Activated B cell treated with CpG ODN at 0.5 μM for 24 hours (primary cell): ENCODE data around the gene CPNE7. TPM values are rescaled to one million over a fixed set of nuclear protein-coding genes. Genes with fewer than 3 reads are reported as not detected.

Source experiments
- ATAC-seq: fragments of 200-7000 bp; cut with Tn5 transposase; one replicate; pipeline ENCODE4 v1.10.0; 2021; ENCODE audit warnings: low read depth, mild to moderate bottlenecking, moderate library complexity
- CTCF ChIA-PET: fragments of 350-600 bp; sonication (Branson Sonifier 250); formaldehyde crosslinking; loops from one replicate; lab custom pipeline; 2021; ENCODE audit warnings: antibody characterized with exemption; lab: Charles Lee
- POLR2A ChIA-PET: fragments of 350-600 bp; sonication (Branson Sonifier 250); formaldehyde crosslinking; loops from one replicate; lab custom pipeline; 2021; ENCODE audit warnings: antibody characterized with exemption; lab: Charles Lee
- DNase-seq: peaks from one replicate; pipeline ENCODE4 v3.0.0; 2022
- H3K27ac Mint-ChIP-seq: one replicate; pipeline ENCODE4 v1.8.0; 2020; ENCODE audit warnings: mixed read lengths
- H3K27me3 Mint-ChIP-seq: one replicate; pipeline ENCODE4 v1.8.0; 2021; ENCODE audit warnings: mixed read lengths
- H3K36me3 Mint-ChIP-seq: one replicate; pipeline ENCODE4 v1.8.0; 2021; ENCODE audit warnings: low read depth, mixed read lengths
- H3K4me1 Mint-ChIP-seq: one replicate; pipeline ENCODE4 v1.8.0; 2021; ENCODE audit warnings: mixed read lengths
- H3K4me3 Mint-ChIP-seq: one replicate; pipeline ENCODE4 v1.8.0; 2020; ENCODE audit warnings: mild to moderate bottlenecking, mixed read lengths
- H3K9me3 Mint-ChIP-seq: one replicate; pipeline ENCODE4 v1.8.0; 2020; ENCODE audit warnings: mixed read lengths
- intact Hi-C: fragments of 100-400 bp; cut with micrococcal nuclease; formaldehyde crosslinking; loops from one replicate; pipeline ENCODE4 v1.15.1; 2024
- total RNA-seq: library from RNA; stranded (reverse); gene quantifications from 2 replicates; pipeline ENCODE4 v1.2.3, GENCODE V29; 2022
- TF ChIP-seq, protein P1 (sequence below): fragments of 200-600 bp; IDR thresholded peaks from one replicate; pipeline ENCODE4 v1.8.0; 2022; ENCODE audit warnings: antibody characterized with exemption, mild to moderate bottlenecking

CPNE7 gene
- total RNA-seq, 1 donor from 2014 or later: 2.0 TPM

DNA sequence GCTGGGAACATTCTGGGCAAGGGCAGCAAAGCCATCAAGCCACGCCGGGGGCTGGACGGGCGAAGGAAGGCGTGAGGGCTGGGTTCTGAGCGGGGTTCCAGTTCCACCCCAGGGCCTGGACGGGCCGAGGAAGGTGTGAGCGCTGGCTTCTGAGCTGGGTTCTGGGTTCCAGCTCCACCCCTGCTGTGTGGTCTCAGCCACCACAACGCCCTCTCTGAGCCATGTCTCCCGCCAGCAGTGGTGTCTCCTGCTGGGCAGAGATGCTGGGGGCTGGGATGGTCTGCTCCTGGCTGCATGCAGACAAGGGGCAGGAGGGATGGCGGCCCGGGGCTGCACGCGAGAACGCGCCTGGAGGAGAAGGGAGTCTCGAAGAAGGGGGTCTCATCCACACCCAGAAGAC is 3.9 kb upstream of the CPNE7 start:
- H3K9me3 Mint-ChIP-seq: no peaks in the 10 kb centered on the region
- H3K36me3 Mint-ChIP-seq: no peaks in the 10 kb centered on the region
- peak overlapping the region; percentile 63 for H3K27ac Mint-ChIP-seq
- ChIA-PET POLR2A (no interaction called here), CTCF (no interaction called here)
- H3K4me1 Mint-ChIP-seq: peaks cover 22% of the 10 kb centered on the region
- DNase-seq: no peak
- TF ChIP-seq, protein P1, sequence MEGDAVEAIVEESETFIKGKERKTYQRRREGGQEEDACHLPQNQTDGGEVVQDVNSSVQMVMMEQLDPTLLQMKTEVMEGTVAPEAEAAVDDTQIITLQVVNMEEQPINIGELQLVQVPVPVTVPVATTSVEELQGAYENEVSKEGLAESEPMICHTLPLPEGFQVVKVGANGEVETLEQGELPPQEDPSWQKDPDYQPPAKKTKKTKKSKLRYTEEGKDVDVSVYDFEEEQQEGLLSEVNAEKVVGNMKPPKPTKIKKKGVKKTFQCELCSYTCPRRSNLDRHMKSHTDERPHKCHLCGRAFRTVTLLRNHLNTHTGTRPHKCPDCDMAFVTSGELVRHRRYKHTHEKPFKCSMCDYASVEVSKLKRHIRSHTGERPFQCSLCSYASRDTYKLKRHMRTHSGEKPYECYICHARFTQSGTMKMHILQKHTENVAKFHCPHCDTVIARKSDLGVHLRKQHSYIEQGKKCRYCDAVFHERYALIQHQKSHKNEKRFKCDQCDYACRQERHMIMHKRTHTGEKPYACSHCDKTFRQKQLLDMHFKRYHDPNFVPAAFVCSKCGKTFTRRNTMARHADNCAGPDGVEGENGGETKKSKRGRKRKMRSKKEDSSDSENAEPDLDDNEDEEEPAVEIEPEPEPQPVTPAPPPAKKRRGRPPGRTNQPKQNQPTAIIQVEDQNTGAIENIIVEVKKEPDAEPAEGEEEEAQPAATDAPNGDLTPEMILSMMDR: no peak
- intact Hi-C loops: no loop called here
- H3K27me3 Mint-ChIP-seq: peaks cover 10% of the 10 kb centered on the region
- H3K4me3 Mint-ChIP-seq: no peak overlapping the region
- no peak for ATAC-seq

DNA sequence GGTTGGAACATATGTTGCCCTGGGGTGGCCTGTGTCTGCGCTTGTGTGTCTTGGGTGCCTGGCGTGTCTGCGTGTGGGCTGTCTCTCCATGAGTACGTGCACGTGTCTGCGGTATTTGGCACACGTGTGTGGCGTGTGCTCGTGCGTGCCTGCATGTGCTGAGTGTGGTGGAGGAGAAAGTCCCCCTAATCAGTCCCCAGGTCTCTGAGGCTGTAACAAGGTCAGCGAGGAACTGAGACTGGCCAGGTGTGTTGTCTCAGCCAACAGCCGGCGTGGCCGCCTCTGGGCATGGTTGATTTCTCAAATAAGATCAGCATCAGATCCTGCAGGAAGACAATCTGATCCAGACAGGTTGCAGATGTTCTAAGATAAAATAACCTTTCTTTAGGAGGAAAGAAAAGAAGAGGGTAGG is 3.5 kb upstream of the CPNE7 start:
- H3K9me3 Mint-ChIP-seq: no peaks in the 10 kb centered on the region
- POLR2A ChIA-PET: no interaction called here
- TF ChIP-seq, protein P1: no peak
- CTCF ChIA-PET: no interaction called here
- H3K36me3 Mint-ChIP-seq: no peaks in the 10 kb centered on the region
- peak overlapping the region; percentile 63 for H3K27ac Mint-ChIP-seq
- H3K27me3 Mint-ChIP-seq: peaks cover 10% of the 10 kb centered on the region
- peak overlapping the region; percentile 28 for H3K4me3 Mint-ChIP-seq
- ATAC-seq (peak; percentile 20), DNase-seq (no peak)
- H3K4me1 Mint-ChIP-seq: peaks cover 22% of the 10 kb centered on the region
- intact Hi-C loops: no loop called here

DNA sequence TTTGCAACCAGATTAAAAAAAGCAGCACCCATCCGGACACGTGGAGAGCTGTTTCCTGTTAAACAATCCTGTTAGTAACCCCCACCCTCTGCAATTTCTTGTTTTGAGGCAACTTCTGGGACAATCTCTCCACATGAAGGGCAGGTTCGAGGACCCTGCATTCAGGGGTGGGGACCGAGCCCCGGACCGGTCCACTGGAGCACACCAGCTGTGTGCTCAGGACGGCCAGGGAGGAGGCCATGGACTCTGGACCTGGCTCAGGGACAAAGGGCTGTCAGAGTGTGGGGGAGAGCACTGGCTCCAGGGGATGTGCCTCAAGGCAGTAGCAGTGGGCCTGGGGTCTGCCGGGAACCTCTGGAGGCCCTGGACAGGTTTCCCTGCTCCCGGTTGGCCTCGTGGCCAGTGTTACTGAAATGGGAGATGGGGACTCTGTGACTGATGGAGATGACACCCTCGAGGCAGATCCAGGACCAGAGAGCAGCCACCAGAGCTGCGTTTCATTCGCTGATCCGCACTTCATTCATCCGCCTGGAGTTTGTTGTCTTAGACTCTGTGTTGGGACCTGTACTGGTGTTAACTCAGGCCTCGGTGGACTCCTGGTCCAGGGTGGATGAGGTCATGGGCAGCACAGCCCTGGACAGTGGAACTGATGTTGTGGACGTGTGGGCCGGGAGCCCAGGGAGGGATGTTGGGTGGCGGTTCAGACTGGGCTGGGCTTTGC is 2.9 kb upstream of the CPNE7 start:
- Mint-ChIP-seq H3K4me3 (no peak overlapping the region), H3K27me3 (peaks cover 10% of the 10 kb centered on the region), H3K4me1 (peaks cover 22% of the 10 kb centered on the region), H3K9me3 (no peaks in the 10 kb centered on the region), H3K27ac (no peak overlapping the region), H3K36me3 (no peaks in the 10 kb centered on the region)
- no peak for ATAC-seq
- POLR2A ChIA-PET: no interaction called here
- TF ChIP-seq, protein P1: no peak
- intact Hi-C loops: no loop called here
- no peak for DNase-seq
- CTCF ChIA-PET: no interaction called here

DNA sequence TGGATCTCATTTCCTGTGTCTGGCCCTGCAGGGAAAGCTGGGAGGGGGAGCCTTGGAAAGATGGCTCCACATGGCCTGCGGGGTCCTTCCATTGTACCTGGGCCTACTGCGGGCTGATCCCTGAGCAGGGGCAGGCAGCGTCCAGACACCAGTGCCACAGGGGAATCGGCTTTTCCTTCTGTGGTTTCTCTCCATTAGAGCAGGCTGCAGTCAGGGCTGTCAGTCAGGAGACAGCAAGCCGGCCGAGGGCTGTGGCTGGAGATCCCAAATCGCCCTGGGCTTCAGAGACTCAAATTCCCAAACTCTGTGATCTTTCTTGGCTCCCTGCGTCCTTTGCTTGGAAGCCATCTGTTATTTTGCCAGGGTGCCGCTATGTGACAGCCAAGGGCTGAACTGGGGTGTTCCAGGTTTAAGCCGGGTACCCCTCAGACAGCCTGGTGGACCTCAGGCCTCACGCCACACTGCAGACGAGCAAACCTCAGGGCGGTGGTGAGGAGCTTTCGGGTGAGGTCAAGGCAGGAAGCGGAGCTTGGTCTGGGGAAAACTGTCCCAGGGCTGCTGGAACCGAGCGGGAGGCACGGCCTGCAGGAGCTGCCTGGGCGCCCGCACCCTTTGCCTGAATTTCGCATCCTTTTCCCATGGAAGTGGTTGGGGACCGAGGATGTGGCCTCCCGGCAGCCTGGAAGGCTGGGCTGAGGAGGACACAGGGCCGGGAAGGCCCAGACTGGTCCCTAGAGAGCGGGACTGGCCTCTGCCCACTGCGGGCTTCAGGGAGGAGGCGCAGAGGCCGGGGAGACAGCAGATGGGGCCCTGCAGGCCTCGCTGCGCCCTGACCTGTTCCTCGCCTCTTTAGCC is 1.5 kb upstream of the CPNE7 start:
- ChIA-PET POLR2A (no interaction called here), CTCF (no interaction called here)
- no peaks in the 10 kb centered on the region for H3K9me3 Mint-ChIP-seq
- H3K4me3 Mint-ChIP-seq: peak overlapping the region; percentile 35
- H3K36me3 Mint-ChIP-seq: no peaks in the 10 kb centered on the region
- TF ChIP-seq, protein P1: no peak
- ATAC-seq (no peak), DNase-seq (no peak)
- H3K27me3 Mint-ChIP-seq: peaks cover 10% of the 10 kb centered on the region
- H3K4me1 Mint-ChIP-seq: peaks cover 22% of the 10 kb centered on the region
- no peak overlapping the region for H3K27ac Mint-ChIP-seq
- intact Hi-C loops: loop anchor here (2.0 kb wide), 2 partner anchors 67 to 287 kb away; no protein-coding TSS in a partner anchor

DNA sequence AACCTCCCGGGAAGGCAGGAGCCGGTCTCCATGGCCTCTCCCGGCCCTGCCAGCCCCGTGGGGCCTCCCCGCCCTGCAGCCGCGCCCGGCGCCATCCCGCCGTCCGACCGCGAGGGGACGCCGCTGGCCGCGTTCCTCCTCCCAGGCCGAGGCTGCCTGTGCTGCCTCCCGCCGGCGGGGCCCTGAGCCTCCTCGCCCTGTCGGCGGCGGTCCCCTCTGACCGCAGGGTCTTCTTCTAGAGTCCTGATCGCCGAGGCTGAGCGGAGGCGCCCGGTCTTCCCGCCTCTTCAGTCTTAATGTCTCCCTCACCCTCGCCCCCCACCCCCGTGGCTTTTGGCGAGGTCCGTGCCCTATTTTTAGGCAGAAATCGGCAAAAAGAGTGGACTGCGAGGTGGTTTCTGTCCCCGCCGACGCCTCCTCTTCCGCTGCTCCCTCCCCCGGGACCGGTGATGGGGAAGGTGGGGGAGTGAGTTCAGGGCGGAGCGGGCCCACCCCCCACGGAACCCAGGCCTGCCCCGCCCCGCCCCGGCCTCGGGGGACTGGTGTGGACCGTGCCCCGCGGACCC is 794 bp upstream of the CPNE7 start:
- Mint-ChIP-seq H3K4me3 (peak overlapping the region; percentile 74), H3K9me3 (no peaks in the 10 kb centered on the region), H3K27me3 (peaks cover 10% of the 10 kb centered on the region), H3K36me3 (no peaks in the 10 kb centered on the region), H3K27ac (no peak overlapping the region), H3K4me1 (peaks cover 22% of the 10 kb centered on the region)
- DNase-seq (peak; percentile 49), ATAC-seq (peak; percentile 57)
- ChIA-PET CTCF (interaction anchor here (1.6 kb wide), 1 partner anchor 9 kb away, joined by 3 read pairs; no protein-coding TSS in a partner anchor), POLR2A (interaction anchor here (0.7 to 1.1 kb wide), 2 partner anchors 87 to 253 kb away, joined by 3 read pairs; partner anchors contain the start of gene SPIRE2)
- intact Hi-C loops: loop anchor here (2.0 kb wide), 2 partner anchors 66 to 286 kb away; no protein-coding TSS in a partner anchor
- TF ChIP-seq, protein P1: no peak
